Endodermal cell (in vitro differentiated cells): Measurements from ENCODE around the gene RABGAP1L. TPM values are rescaled to one million over a fixed set of nuclear protein-coding genes. Genes with fewer than 3 reads are reported as not detected.

ENCODE experiments used
- DNase-seq: peaks from one replicate; pipeline ENCODE4 v3.0.0-alpha.2; 2017
- H3K27ac ChIP-seq: 2 replicates; pipeline ENCODE4 v1.5.1; 2013; ENCODE audit warnings: mild to moderate bottlenecking, low read depth, low read length, moderate library complexity
- H3K27me3 ChIP-seq: 2 replicates; pipeline ENCODE4 v1.6.1; 2013; ENCODE audit warnings: mild to moderate bottlenecking, low read length, moderate library complexity; ENCODE audit not compliant: insufficient read depth, control insufficient read depth, poor library complexity, severe bottlenecking
- H3K36me3 ChIP-seq: 2 replicates; pipeline ENCODE4 v1.7.0; 2013; ENCODE audit warnings: mild to moderate bottlenecking, low read length, moderate library complexity; ENCODE audit not compliant: control insufficient read depth, insufficient read depth
- H3K4me1 ChIP-seq: one replicate; pipeline ENCODE4 v1.7.0; 2013; ENCODE audit warnings: low read length; ENCODE audit not compliant: control insufficient read depth, insufficient read depth
- H3K4me3 ChIP-seq: 2 replicates; pipeline ENCODE4 v1.5.1; 2013; ENCODE audit warnings: mild to moderate bottlenecking, low read length, moderate library complexity
- H3K9ac ChIP-seq: 2 replicates; pipeline ENCODE4 v1.6.1; 2013; ENCODE audit warnings: mild to moderate bottlenecking, low read length, moderate library complexity; ENCODE audit not compliant: poor library complexity, severe bottlenecking; ENCODE audit errors: extremely low read depth
- H3K9me3 ChIP-seq: 2 replicates; pipeline ENCODE4 v1.6.1; 2013; ENCODE audit warnings: mild to moderate bottlenecking, low read length, moderate library complexity; ENCODE audit not compliant: control insufficient read depth
- H3K27ac Mint-ChIP-seq: 2 replicates; pipeline ENCODE4 v1.8.0; 2020; ENCODE audit warnings: mixed read lengths
- H3K27me3 Mint-ChIP-seq: 2 replicates; pipeline ENCODE4 v1.8.0; 2021; ENCODE audit warnings: mild to moderate bottlenecking, mixed read lengths; ENCODE audit not compliant: insufficient read depth
- H3K36me3 Mint-ChIP-seq: 2 replicates; pipeline ENCODE4 v1.8.0; 2020; ENCODE audit warnings: low read depth, mixed read lengths
- H3K4me1 Mint-ChIP-seq: 2 replicates; pipeline ENCODE4 v1.8.0; 2020; ENCODE audit warnings: mixed read lengths
- H3K4me3 Mint-ChIP-seq: 2 replicates; pipeline ENCODE4 v1.8.0; 2020; ENCODE audit warnings: mild to moderate bottlenecking, moderate library complexity, mixed read lengths
- H3K9me3 Mint-ChIP-seq: 2 replicates; pipeline ENCODE4 v1.8.0; 2020; ENCODE audit warnings: mild to moderate bottlenecking, mixed read lengths
- WGBS, 2 experiments: methylation state at CpG; one replicate each; pipeline versions ENCODE4 v1.1.5 to v1.1.7; 2013; ENCODE audit warnings: missing lambda C conversion rate in 2 of 2, mixed read lengths in 1 of 2; ENCODE audit not compliant: insufficient coverage in 1 of 2, insufficient read length in 1 of 2; 5-methylcytosine and 5-hydroxymethylcytosine counted together
- total RNA-seq, 2 donors: library from RNA; stranded (reverse); fragmentation: NEBNext Ultra II Directional in 1 of 2; extraction: Animal tissue kit (Norgen Biotek cat#: 25700) in 1 of 2; gene quantifications; 2 replicates in 1 of 2; 3 replicates in 1 of 2; pipeline ENCODE4 v1.2.1, GENCODE V29; 2021
- TF ChIP-seq, protein P1 (sequence below): fragments of 200-600 bp; sonication (generic); conservative IDR thresholded peaks from 2 replicates; pipeline ENCODE4 v1.5.0; 2021; ENCODE audit warnings: antibody characterized with exemption, mild to moderate bottlenecking

Gene RABGAP1L
- total RNA-seq, 2 donors from 2014 or later = 32.5 to 36.9 TPM

GRCh38 chr1:174397261-174397660 is 237.9 kb downstream of the RABGAP1L start:
- Mint-ChIP-seq H3K36me3 (peaks cover 4% of the 10 kb centered on the region), H3K27me3 (no peaks in the 10 kb centered on the region), H3K4me1 (no peaks in the 10 kb centered on the region), H3K4me3 (no peak overlapping the region), H3K27ac (peak overlapping the region; percentile 13), H3K9me3 (no peaks in the 10 kb centered on the region)
- Histone ChIP-seq H3K9ac (no peak overlapping the region), H3K27me3 (no peaks in the 10 kb centered on the region), H3K4me3 (no peak overlapping the region), H3K27ac (no peak overlapping the region), H3K36me3 (no peaks in the 10 kb centered on the region), H3K4me1 (no peaks in the 10 kb centered on the region), H3K9me3 (no peaks in the 10 kb centered on the region)
- TF ChIP-seq, protein P1, sequence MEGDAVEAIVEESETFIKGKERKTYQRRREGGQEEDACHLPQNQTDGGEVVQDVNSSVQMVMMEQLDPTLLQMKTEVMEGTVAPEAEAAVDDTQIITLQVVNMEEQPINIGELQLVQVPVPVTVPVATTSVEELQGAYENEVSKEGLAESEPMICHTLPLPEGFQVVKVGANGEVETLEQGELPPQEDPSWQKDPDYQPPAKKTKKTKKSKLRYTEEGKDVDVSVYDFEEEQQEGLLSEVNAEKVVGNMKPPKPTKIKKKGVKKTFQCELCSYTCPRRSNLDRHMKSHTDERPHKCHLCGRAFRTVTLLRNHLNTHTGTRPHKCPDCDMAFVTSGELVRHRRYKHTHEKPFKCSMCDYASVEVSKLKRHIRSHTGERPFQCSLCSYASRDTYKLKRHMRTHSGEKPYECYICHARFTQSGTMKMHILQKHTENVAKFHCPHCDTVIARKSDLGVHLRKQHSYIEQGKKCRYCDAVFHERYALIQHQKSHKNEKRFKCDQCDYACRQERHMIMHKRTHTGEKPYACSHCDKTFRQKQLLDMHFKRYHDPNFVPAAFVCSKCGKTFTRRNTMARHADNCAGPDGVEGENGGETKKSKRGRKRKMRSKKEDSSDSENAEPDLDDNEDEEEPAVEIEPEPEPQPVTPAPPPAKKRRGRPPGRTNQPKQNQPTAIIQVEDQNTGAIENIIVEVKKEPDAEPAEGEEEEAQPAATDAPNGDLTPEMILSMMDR = no peak
- 91% methylated on average over 1 of the region's 1 CpG; no CpG with 5 or more reads in 1 of the 2 experiments for WGBS, 2 experiments
- no peak for DNase-seq

DNA sequence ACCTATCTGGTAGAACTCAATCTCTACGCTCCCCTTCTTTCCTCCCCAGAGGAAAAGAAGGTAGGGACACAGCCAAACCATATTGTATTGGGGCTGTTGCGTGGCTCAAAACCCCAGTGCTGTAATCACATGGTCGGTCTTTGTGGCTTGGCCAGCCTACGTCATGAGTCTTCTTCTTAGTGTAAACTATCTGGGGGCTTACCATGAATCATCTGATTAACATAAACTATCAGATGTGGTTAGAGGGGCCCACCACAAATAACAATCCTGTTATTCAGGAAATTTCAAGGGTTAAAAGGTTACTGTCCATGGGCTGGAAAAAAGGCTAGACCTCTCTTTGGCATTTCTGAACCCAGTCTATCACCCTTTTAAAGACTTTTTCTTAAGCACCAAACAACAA is 238.9 kb downstream of the RABGAP1L start:
- H3K4me3 Mint-ChIP-seq = no peak overlapping the region
- H3K27me3 Mint-ChIP-seq = no peaks in the 10 kb centered on the region
- H3K27ac Mint-ChIP-seq = no peak overlapping the region
- no peaks in the 10 kb centered on the region for H3K9me3 Mint-ChIP-seq
- DNase-seq = no peak
- H3K4me1 ChIP-seq = no peaks in the 10 kb centered on the region
- no peaks in the 10 kb centered on the region for H3K27me3 ChIP-seq
- no peak overlapping the region for H3K9ac ChIP-seq
- H3K4me3 ChIP-seq = no peak overlapping the region
- no peaks in the 10 kb centered on the region for H3K4me1 Mint-ChIP-seq
- H3K27ac ChIP-seq = no peak overlapping the region
- no peaks in the 10 kb centered on the region for H3K9me3 ChIP-seq
- 89 to 100% methylated on average over 2 to 4 of the region's 4 CpGs for WGBS, 2 experiments
- no peaks in the 10 kb centered on the region for H3K36me3 ChIP-seq
- peaks cover 4% of the 10 kb centered on the region for H3K36me3 Mint-ChIP-seq
- TF ChIP-seq, protein P1 = no peak

DNA sequence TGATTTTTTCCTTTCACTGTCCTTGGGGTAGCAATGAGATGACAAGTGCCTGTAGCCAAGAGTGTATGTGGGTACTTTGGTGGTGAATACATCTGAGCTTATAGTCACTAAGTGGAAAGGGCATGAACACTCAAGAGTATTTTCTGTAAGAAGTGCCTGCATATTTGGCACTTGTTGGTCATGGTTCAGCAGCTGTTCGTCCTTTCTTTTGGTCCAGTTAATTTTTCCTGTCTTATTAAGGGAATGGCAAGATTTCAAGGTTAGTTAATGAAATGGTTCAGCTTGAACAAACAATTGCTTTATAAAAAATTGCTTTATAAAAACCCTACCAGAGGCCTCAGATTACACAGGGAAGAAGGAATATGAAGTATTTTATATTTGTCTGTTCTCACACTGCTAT is 239.9 kb downstream of the RABGAP1L start:
- TF ChIP-seq, protein P1 = no peak
- H3K4me1 Mint-ChIP-seq = no peaks in the 10 kb centered on the region

More for the DNA sequence above, 239.9 kb downstream of the RABGAP1L start:
- H3K9ac ChIP-seq = no peak overlapping the region
- H3K27ac ChIP-seq = no peak overlapping the region
- H3K27me3 ChIP-seq = no peaks in the 10 kb centered on the region
- Mint-ChIP-seq H3K27me3 (no peaks in the 10 kb centered on the region), H3K36me3 (no peaks in the 10 kb centered on the region), H3K4me3 (no peak overlapping the region), H3K27ac (no peak overlapping the region), H3K9me3 (no peaks in the 10 kb centered on the region)
- WGBS, 2 experiments = 96 to 100% methylated on average over 1 of the region's 1 CpG
- no peak overlapping the region for H3K4me3 ChIP-seq
- no peak for DNase-seq
- H3K36me3 ChIP-seq = no peaks in the 10 kb centered on the region
- H3K4me1 ChIP-seq = no peaks in the 10 kb centered on the region
- H3K9me3 ChIP-seq = no peaks in the 10 kb centered on the region
